IMR-90 (cell line): ENCODE measurements around the gene TGFBR2. TPM values are rescaled to one million over a fixed set of nuclear protein-coding genes. Genes with fewer than 3 reads are reported as not detected.

ENCODE experiments used
- ATAC-seq: fragments of 200-7000 bp; cut with Tn5 transposase; 2 replicates; pipeline ENCODE4 v1.9.1; 2020; ENCODE audit warnings: low read depth, mild to moderate bottlenecking, moderate library complexity
- BruUV-seq: library from RNA; stranded (reverse); fragments of 400-500 nt; replicated peaks from 2 replicates; lab custom pipeline; 2021; lab: Mats Ljungman, UMichigan
- CTCF ChIA-PET: fragments of 300-600 bp; formaldehyde crosslinking; extraction: SDS; loops from one replicate; lab custom pipeline; 2021; ENCODE audit warnings: antibody characterized with exemption; lab: Yijun Ruan, JAX
- POLR2A ChIA-PET: fragments of 300-600 bp; sonication (Branson Sonifier 250); formaldehyde crosslinking; loops from one replicate; lab custom pipeline; 2022; ENCODE audit warnings: antibody characterized with exemption; ENCODE audit not compliant: unreplicated experiment; lab: Charles Lee
- DNase-seq: peaks from one replicate; pipeline ENCODE4 v3.0.0; 2013
- H2AFZ ChIP-seq: replicated peaks from 2 replicates; pipeline ENCODE3; 2013; ENCODE audit warnings: low read length, mild to moderate bottlenecking; ENCODE audit not compliant: poor library complexity
- H2AK5ac ChIP-seq: 2 replicates; pipeline ENCODE4 v1.6.1; 2013; ENCODE audit warnings: low read depth, low read length, inconsistent platforms
- H2AK9ac ChIP-seq: replicated peaks from 2 replicates; pipeline ENCODE3; 2013; ENCODE audit warnings: mild to moderate bottlenecking, low read depth, low read length, moderate library complexity; ENCODE audit not compliant: poor library complexity
- H2BK120ac ChIP-seq: 2 replicates; pipeline ENCODE4 v1.6.1; 2013; ENCODE audit warnings: low read depth, low read length, inconsistent platforms
- H2BK15ac ChIP-seq: 3 replicates; pipeline ENCODE4 v1.6.1; 2013; ENCODE audit warnings: low read depth, low read length, inconsistent platforms
- H2BK20ac ChIP-seq: 2 replicates; pipeline ENCODE4 v1.6.1; 2013; ENCODE audit warnings: low read depth, mild to moderate bottlenecking, inconsistent platforms, low read length, moderate library complexity
- H2BK5ac ChIP-seq: 2 replicates; pipeline ENCODE4 v1.6.1; 2013; ENCODE audit warnings: mild to moderate bottlenecking, low read depth, low read length, inconsistent platforms; ENCODE audit not compliant: poor library complexity, severe bottlenecking
- H3K14ac ChIP-seq: replicated peaks from 2 replicates; pipeline ENCODE4 v1.6.1; 2013; ENCODE audit warnings: low read depth, low read length, inconsistent platforms
- H3K18ac ChIP-seq: 2 replicates; pipeline ENCODE4 v1.6.1; 2013; ENCODE audit warnings: low read depth, low read length, control low read depth
- H3K23ac ChIP-seq: 2 replicates; pipeline ENCODE4 v1.6.1; 2013; ENCODE audit warnings: low read depth, low read length, inconsistent platforms
- H3K27ac ChIP-seq: 2 replicates; pipeline ENCODE4 v1.5.1; 2013; ENCODE audit warnings: mild to moderate bottlenecking, control low read depth, low read length; ENCODE audit not compliant: insufficient read depth
- H3K27me3 ChIP-seq: 2 replicates; pipeline ENCODE4 v1.6.1; 2013; ENCODE audit warnings: low read length; ENCODE audit not compliant: control insufficient read depth, insufficient read depth
- H3K36me3 ChIP-seq: 2 replicates; pipeline ENCODE4 v1.6.1; 2013; ENCODE audit warnings: low read length, mixed read lengths; ENCODE audit not compliant: control insufficient read depth, insufficient read depth
- H3K4ac ChIP-seq: 2 replicates; pipeline ENCODE4 v1.6.1; 2013; ENCODE audit warnings: low read depth, low read length, inconsistent platforms
- H3K4me1 ChIP-seq: 2 replicates; pipeline ENCODE4 v1.6.1; 2013; ENCODE audit warnings: low read length, mixed read lengths; ENCODE audit not compliant: control insufficient read depth, insufficient read depth
- H3K4me2 ChIP-seq: 2 replicates; pipeline ENCODE4 v1.6.1; 2013; ENCODE audit warnings: low read depth, mild to moderate bottlenecking, control low read depth, low read length, moderate library complexity
- H3K4me3 ChIP-seq: 2 replicates; pipeline ENCODE4 v1.5.1; 2013; ENCODE audit warnings: low read depth, mild to moderate bottlenecking, control low read depth, low read length, moderate library complexity; ENCODE audit not compliant: insufficient read depth
- H3K56ac ChIP-seq: 2 replicates; pipeline ENCODE4 v1.6.1; 2013; ENCODE audit warnings: low read length, inconsistent platforms; ENCODE audit not compliant: insufficient read depth; ENCODE audit errors: extremely low read depth
- H3K79me1 ChIP-seq, 2 experiments: 2 replicates each; pipeline ENCODE4 v1.6.1; 2013; ENCODE audit warnings: low read length in 2 of 2, inconsistent platforms in 1 of 2, low read depth in 1 of 2
- H3K9ac ChIP-seq: 2 replicates; pipeline ENCODE4 v1.6.1; 2013; ENCODE audit warnings: low read depth, low read length, control low read depth
- H3K9me1 ChIP-seq: 2 replicates; pipeline ENCODE4 v1.6.1; 2013; ENCODE audit warnings: low read length, inconsistent platforms; ENCODE audit not compliant: insufficient read depth
- H3K9me3 ChIP-seq: 2 replicates; pipeline ENCODE4 v1.6.1; 2013; ENCODE audit warnings: low read length; ENCODE audit not compliant: control insufficient read depth, insufficient read depth
- H4K20me1 ChIP-seq: 2 replicates; pipeline ENCODE4 v1.6.1; 2013; ENCODE audit warnings: low read length, inconsistent platforms; ENCODE audit not compliant: insufficient read depth
- H4K5ac ChIP-seq: 2 replicates; pipeline ENCODE4 v1.6.1; 2013; ENCODE audit warnings: mild to moderate bottlenecking, low read depth, low read length, control low read depth
- H4K8ac ChIP-seq, 2 experiments: 2 replicates each; pipeline ENCODE4 v1.6.1; 2013; ENCODE audit warnings: low read depth in 2 of 2, low read length in 2 of 2, control low read depth in 1 of 2, inconsistent platforms in 1 of 2
- H4K91ac ChIP-seq: 2 replicates; pipeline ENCODE4 v1.6.1; 2013; ENCODE audit warnings: low read depth, low read length, inconsistent platforms; ENCODE audit not compliant: insufficient read depth
- BHLHE40 ChIP-seq: fragments of 150-350 bp; IDR thresholded peaks from 2 replicates; pipeline ENCODE4 v1.6.1; 2016; ENCODE audit warnings: mild to moderate bottlenecking, low read depth, low read length
- CEBPB ChIP-seq: IDR thresholded peaks from 2 replicates; pipeline ENCODE4 v1.6.1; 2012; ENCODE audit warnings: low read depth, low read length, improper control_type of control experiment
- CHD1 ChIP-seq: IDR thresholded peaks from 2 replicates; pipeline ENCODE4 v1.6.1; 2012; ENCODE audit warnings: low read depth, low read length, improper control_type of control experiment
- FOS ChIP-seq: fragments of 150-350 bp; IDR thresholded peaks from 2 replicates; pipeline ENCODE4 v1.6.1; 2016; ENCODE audit warnings: low read depth, low read length
- MAFK ChIP-seq: IDR thresholded peaks from 2 replicates; pipeline ENCODE4 v1.6.1; 2012; ENCODE audit warnings: low read depth, low read length, improper control_type of control experiment
- MXI1 ChIP-seq: IDR thresholded peaks from 2 replicates; pipeline ENCODE4 v1.6.1; 2012; ENCODE audit warnings: low read depth, mild to moderate bottlenecking, low read length, moderate library complexity, borderline replicate concordance
- NFE2L2 ChIP-seq: fragments of 150-350 bp; IDR thresholded peaks from 2 replicates; pipeline ENCODE4 v1.6.1; 2016; ENCODE audit warnings: low read depth, mild to moderate bottlenecking, low read length
- POLR2A ChIP-seq: IDR thresholded peaks from 2 replicates; pipeline ENCODE4 v1.6.1; 2012; ENCODE audit warnings: mild to moderate bottlenecking, low read depth, low read length
- RAD21 ChIP-seq: IDR thresholded peaks from 2 replicates; pipeline ENCODE4 v1.6.1; 2012; ENCODE audit warnings: low read length, improper control_type of control experiment
- RCOR1 ChIP-seq: IDR thresholded peaks from 2 replicates; pipeline ENCODE4 v1.6.1; 2012; ENCODE audit warnings: mild to moderate bottlenecking, low read length, improper control_type of control experiment; ENCODE audit not compliant: insufficient replicate concordance
- SMC3 ChIP-seq: fragments of 150-350 bp; IDR thresholded peaks from 2 replicates; pipeline ENCODE4 v1.6.1; 2016; ENCODE audit warnings: low read depth, mild to moderate bottlenecking, antibody characterized with exemption, low read length, moderate library complexity
- USF2 ChIP-seq: fragments of 150-350 bp; IDR thresholded peaks from 2 replicates; pipeline ENCODE4 v1.6.1; 2017; ENCODE audit warnings: mild to moderate bottlenecking, antibody characterized with exemption, low read length, low read depth
- WGBS, 2 experiments: methylation state at CpG; one replicate each; pipeline versions ENCODE4 v1.1.5 to v1.1.7; 2013; ENCODE audit warnings: missing lambda C conversion rate in 2 of 2; ENCODE audit not compliant: insufficient read length in 1 of 2; ENCODE audit errors: extremely low coverage in 2 of 2; 5-methylcytosine and 5-hydroxymethylcytosine counted together
- dilution Hi-C: fragments of 300-500 bp; cut with HindIII; formaldehyde crosslinking; loops from one replicate; pipeline ENCODE4 v1.14.3; 2018; ENCODE audit warnings: low sequenced_read_pairs; ENCODE audit not compliant: unreplicated experiment
- in situ Hi-C: fragments of 300-500 bp; cut with MboI; formaldehyde crosslinking; loops from 3 replicates; pipeline ENCODE4 v1.14.3; 2019; ENCODE audit warnings: low sequenced_read_pairs, inconsistent platforms, mixed read lengths
- intact Hi-C: fragments of 100-400 bp; cut with micrococcal nuclease; formaldehyde crosslinking; loops from 2 replicates; pipeline ENCODE4 v1.10.0; 2022
- polyA plus RNA-seq, 3 experiments: library from polyadenylated mRNA; depleted of rRNA; stranded (reverse); fragments of >200 nt; gene quantifications; 2 replicates each; pipeline ENCODE4 v1.2.3, GENCODE V29; 2012; ENCODE audit warnings: low replicate concordance in 1 of 3
- total RNA-seq: library from RNA; depleted of rRNA; stranded (reverse); fragments of >200 nt; gene quantifications from 2 replicates; pipeline ENCODE4 v1.2.3, GENCODE V29; 2012
- TF ChIP-seq, protein P1 (sequence below): conservative IDR thresholded peaks from 2 replicates; pipeline ENCODE4 v1.5.1; 2012; ENCODE audit warnings: mild to moderate bottlenecking, low read depth, low read length, improper control_type of control experiment
- TF ChIP-seq, protein P2 (sequence below): fragments of 150-350 bp; IDR thresholded peaks from 2 replicates; pipeline ENCODE4 v1.6.1; 2016; ENCODE audit warnings: low read depth, mild to moderate bottlenecking, low read length, moderate library complexity, borderline replicate concordance

Gene TGFBR2
- total and polyA plus RNA-seq, 2 of the 4 experiments (the other 2 are of a cell fraction) = 63.7 to 87.5 TPM

DNA sequence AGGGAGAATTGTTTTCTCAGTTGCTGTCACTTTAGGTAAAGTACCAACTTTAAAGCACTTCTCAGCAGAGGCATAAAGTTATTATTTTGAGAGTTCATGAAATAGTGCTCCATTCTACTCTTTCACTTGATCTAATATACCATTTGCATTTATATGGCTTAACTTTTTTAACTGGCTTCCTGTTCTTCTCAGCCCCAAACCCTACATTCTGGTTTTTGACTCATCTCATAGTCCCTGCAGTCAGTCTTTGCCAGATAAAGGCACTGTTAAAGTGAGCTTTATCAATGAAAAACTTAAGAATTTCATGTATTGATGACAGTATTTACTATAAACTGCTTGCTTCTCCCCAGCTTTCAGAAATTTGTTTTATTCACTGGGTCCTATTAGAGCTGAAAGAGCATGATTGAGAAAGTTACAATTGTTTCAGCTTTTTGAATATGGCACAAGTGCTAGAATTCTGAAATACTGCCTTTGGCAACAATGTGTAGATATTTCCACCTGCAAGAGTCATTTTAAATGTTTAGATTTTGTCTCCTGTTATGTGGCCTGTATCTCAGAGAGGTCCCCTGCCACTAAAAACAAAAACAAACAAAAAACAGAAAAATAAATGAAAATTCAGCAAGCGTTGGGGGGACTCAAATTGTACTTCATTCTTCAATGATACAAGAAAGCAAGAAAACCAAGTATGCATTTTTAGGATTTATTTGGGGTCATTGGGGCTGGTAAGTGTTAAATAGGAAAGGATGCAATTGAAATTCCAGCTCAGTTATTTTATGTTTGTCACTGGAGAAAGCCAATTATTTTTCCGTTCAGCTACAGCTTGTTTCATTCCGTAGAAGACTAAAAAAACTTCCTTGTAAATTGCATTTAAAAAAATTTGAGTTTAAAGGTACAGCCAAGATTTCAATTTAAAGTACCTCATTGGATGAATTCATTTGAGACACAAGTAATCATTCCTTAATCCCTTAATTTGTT, 28.6 kb downstream of the TGFBR2 start:
- H3K79me1 ChIP-seq = peaks cover 39 to 85% of the 10 kb centered on the region in 2 experiments
- ATAC-seq (no peak), DNase-seq (no peak)
- H3K27ac ChIP-seq = no peak overlapping the region
- H3K36me3 ChIP-seq = peaks cover 3% of the 10 kb centered on the region; the same call in 1 of the 2 replicates
- H3K4me1 ChIP-seq = peaks cover 13% of the 10 kb centered on the region
- H3K4me3 ChIP-seq = no peak overlapping the region
- CTCF ChIA-PET = interaction anchor here (0.5 kb wide), 1 partner anchor 962 kb away, joined by 3 read pairs; no protein-coding TSS in a partner anchor
- dilution Hi-C loops = no loop called here
- WGBS, 2 experiments = no CpG with 5 or more reads among the region's 3 CpGs
- POLR2A ChIA-PET = no interaction called here
- no peak overlapping the region for H3K23ac ChIP-seq
- no peak overlapping the region for H3K18ac ChIP-seq
- H4K20me1 ChIP-seq = peaks cover 19% of the 10 kb centered on the region; the same call in 1 of the 2 replicates
- no peaks in the 10 kb centered on the region for H3K27me3 ChIP-seq
- no peak overlapping the region for H2AK9ac ChIP-seq
- no peak overlapping the region for H2AK5ac ChIP-seq
- no peak overlapping the region for H2BK20ac ChIP-seq
- H2BK120ac ChIP-seq = no peak overlapping the region
- no peak overlapping the region for H3K14ac ChIP-seq
- no TSS peak for BruUV-seq
- no peak overlapping the region for H3K4me2 ChIP-seq
- intact Hi-C loops = no loop called here
- peaks cover 3% of the 10 kb centered on the region for H3K9me3 ChIP-seq
- no peak overlapping the region for H3K56ac ChIP-seq
- H4K8ac ChIP-seq = no peak overlapping the region
- H2AFZ ChIP-seq = no peak overlapping the region
- in situ Hi-C loops = no loop called here
- no peak overlapping the region for H4K91ac ChIP-seq
- H4K5ac ChIP-seq = no peak overlapping the region
- no peak overlapping the region for H2BK5ac ChIP-seq
- H3K4ac ChIP-seq = no peak overlapping the region
- no peak overlapping the region for H2BK15ac ChIP-seq
- H3K9ac ChIP-seq = no peak overlapping the region
- H3K9me1 ChIP-seq = no peaks in the 10 kb centered on the region; the same call in none of the 2 replicates
- TF ChIP-seq NFE2L2 (no peak), MXI1 (no peak), SMC3 (no peak), MAFK (no peak), RCOR1 (no peak), POLR2A (no peak), CEBPB (no peak), BHLHE40 (no peak), FOS (no peak), CHD1 (no peak), USF2 (no peak), RAD21 (no peak)
- TF ChIP-seq, protein P1, sequence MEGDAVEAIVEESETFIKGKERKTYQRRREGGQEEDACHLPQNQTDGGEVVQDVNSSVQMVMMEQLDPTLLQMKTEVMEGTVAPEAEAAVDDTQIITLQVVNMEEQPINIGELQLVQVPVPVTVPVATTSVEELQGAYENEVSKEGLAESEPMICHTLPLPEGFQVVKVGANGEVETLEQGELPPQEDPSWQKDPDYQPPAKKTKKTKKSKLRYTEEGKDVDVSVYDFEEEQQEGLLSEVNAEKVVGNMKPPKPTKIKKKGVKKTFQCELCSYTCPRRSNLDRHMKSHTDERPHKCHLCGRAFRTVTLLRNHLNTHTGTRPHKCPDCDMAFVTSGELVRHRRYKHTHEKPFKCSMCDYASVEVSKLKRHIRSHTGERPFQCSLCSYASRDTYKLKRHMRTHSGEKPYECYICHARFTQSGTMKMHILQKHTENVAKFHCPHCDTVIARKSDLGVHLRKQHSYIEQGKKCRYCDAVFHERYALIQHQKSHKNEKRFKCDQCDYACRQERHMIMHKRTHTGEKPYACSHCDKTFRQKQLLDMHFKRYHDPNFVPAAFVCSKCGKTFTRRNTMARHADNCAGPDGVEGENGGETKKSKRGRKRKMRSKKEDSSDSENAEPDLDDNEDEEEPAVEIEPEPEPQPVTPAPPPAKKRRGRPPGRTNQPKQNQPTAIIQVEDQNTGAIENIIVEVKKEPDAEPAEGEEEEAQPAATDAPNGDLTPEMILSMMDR = no peak
- TF ChIP-seq, protein P2, sequence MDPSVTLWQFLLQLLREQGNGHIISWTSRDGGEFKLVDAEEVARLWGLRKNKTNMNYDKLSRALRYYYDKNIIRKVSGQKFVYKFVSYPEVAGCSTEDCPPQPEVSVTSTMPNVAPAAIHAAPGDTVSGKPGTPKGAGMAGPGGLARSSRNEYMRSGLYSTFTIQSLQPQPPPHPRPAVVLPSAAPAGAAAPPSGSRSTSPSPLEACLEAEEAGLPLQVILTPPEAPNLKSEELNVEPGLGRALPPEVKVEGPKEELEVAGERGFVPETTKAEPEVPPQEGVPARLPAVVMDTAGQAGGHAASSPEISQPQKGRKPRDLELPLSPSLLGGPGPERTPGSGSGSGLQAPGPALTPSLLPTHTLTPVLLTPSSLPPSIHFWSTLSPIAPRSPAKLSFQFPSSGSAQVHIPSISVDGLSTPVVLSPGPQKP = no peak
